ENCODE data around the gene ANGPTL4.

ANGPTL4 gene

GRCh38 chr19:8397271-8397670 lies 33.3 kb downstream of the ANGPTL4 start:
- no peak for TF ChIP-seq CTCF (IDR thresholded peaks at IDR 0.05; ENCODE audit: borderline replicate concordance, insufficient read depth, low read depth, low read length)
- H3K4me3 ChIP-seq (ENCODE audit: low read depth, low read length): no peak overlapping the region

- TF ChIP-seq CTCF (IDR thresholded peaks at IDR 0.05; ENCODE audit: borderline replicate concordance, insufficient read depth, low read depth, low read length): no peak
- no peak overlapping the region for H3K4me3 ChIP-seq (ENCODE audit: low read depth, low read length)
Observed at GRCh38 chr19:8397746-8398310, 33.9 kb downstream of the ANGPTL4 start.

DNA sequence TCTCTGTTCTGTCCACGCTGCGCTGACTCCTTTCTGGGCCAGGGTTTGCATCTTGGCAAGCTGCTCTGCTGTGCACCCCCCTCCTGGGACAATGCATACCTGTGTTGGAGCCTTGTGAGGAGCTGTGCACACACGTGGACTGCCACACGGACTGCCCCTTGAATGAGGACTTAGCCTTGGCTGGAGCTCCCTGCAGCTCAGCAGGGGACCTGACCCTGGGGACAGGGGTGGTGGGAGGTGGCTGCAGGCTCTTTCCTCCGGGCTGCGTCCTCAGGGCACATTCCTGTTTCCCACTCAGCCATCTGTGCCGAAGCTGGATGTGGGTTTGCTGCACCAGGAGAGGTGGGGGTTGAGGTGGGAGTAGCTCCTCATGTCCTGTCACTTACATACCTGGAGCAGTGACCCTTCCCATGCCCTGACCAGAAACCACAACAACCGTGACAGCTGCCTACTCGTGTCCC lies 34.4 kb downstream of the ANGPTL4 start:
- no peak overlapping the region for H3K4me3 ChIP-seq (ENCODE audit: low read depth, low read length)
- no peak for TF ChIP-seq CTCF (IDR thresholded peaks at IDR 0.05; ENCODE audit: borderline replicate concordance, insufficient read depth, low read depth, low read length)

GRCh38 chr19:8399681-8400188 lies 35.8 kb downstream of the ANGPTL4 start:
- no peak overlapping the region for H3K4me3 ChIP-seq (ENCODE audit: low read depth, low read length)
- TF ChIP-seq CTCF (IDR thresholded peaks at IDR 0.05; ENCODE audit: borderline replicate concordance, insufficient read depth, low read depth, low read length): no peak

- no peak overlapping the region for H3K4me3 ChIP-seq (ENCODE audit: low read depth, low read length)
- no peak for TF ChIP-seq CTCF (IDR thresholded peaks at IDR 0.05; ENCODE audit: borderline replicate concordance, insufficient read depth, low read depth, low read length)
Observed at GRCh38 chr19:8401981-8402411, 38.0 kb downstream of the ANGPTL4 start.

DNA sequence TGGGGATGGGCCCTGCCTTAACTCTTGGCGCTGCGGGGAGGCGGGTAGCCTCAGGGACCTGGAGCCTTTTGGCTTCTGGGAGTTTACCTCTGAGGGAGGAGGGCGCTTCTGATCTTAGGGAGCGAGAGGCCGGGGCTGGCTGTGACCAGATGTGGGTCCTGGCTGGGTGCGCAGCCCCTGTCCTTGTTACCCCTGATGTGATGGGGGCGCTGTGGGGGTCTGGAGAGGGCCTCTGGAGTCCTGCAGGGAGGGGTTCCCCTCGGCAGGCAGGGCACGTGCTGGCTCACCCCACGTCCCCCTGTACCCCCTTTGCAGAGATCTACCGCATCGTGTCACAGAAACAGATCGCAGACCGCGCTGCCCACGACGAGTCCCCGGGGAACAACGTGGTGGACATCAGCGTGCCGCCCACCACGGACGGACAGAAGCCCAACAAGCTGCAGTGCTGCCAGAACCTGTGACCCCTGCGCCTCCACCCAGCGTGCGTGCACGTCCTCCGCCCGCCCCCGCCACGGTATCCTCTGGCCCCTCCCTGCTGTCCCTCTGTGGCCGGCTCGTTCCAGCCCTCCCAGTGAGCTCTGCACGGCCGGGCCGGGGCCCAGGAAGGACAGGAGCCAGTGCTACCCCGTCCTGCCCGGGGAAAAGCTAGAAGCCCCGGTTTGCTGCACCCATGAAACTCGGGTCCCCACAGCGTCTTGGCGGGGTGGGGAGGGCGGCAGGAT lies 39.3 kb downstream of the ANGPTL4 start:
- H3K4me3 ChIP-seq (ENCODE audit: low read depth, low read length): no peak overlapping the region
- TF ChIP-seq CTCF (IDR thresholded peaks at IDR 0.05; ENCODE audit: borderline replicate concordance, insufficient read depth, low read depth, low read length): no peak

DNA sequence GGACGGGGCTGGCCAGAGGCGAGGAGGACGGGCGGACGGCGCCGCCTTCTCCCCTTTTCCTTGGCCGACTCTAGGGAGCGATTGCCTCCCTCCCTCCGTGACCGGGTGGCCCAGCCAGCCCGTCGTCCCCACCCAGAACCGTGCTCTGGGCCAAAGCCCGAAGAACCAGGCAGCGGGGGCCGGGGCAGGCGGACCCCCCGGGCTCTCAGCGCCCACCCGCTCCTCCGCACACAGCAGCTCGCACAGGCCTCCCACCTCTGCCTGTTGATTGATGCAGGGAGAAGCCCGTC lies 39.8 kb downstream of the ANGPTL4 start:
- H3K4me3 ChIP-seq (ENCODE audit: low read depth, low read length): no peak overlapping the region
- no peak for TF ChIP-seq CTCF (IDR thresholded peaks at IDR 0.05; ENCODE audit: borderline replicate concordance, insufficient read depth, low read depth, low read length)

Measured in GM12875 (cell line).